Measurements from ENCODE around the gene BLM.

The BLM gene

GRCh38 chr15:90794538-90794937, 77.4 kb downstream of the BLM start:
- CTCF ChIA-PET, result no interaction called here
- no peak for DNase-seq
- H3K4me3 Mint-ChIP-seq, result no peak overlapping the region
- H3K27me3 Mint-ChIP-seq, result no peaks in the 10 kb centered on the region
- no peaks in the 10 kb centered on the region for H3K4me1 Mint-ChIP-seq
- H3K36me3 Mint-ChIP-seq, result peaks cover 63% of the 10 kb centered on the region
- H3K27ac Mint-ChIP-seq, result no peak overlapping the region
- H3K9me3 Mint-ChIP-seq, result no peaks in the 10 kb centered on the region

- Mint-ChIP-seq H3K4me1 (peaks cover 4% of the 10 kb centered on the region), H3K4me3 (no peak overlapping the region), H3K9me3 (no peaks in the 10 kb centered on the region), H3K27me3 (no peaks in the 10 kb centered on the region), H3K36me3 (peaks cover 61% of the 10 kb centered on the region), H3K27ac (no peak overlapping the region)
- CTCF ChIA-PET, result interaction anchor here (1.4 kb wide), 1 partner anchor 86 kb away, joined by 4 read pairs; no protein-coding TSS in a partner anchor
- no peak for DNase-seq
Measured at GRCh38 chr15:90799639-90800170, 82.6 kb downstream of the BLM start.

GRCh38 chr15:90801803-90802202, 84.7 kb downstream of the BLM start:
- Mint-ChIP-seq H3K27me3 (no peaks in the 10 kb centered on the region), H3K4me1 (peaks cover 8% of the 10 kb centered on the region), H3K9me3 (no peaks in the 10 kb centered on the region), H3K27ac (no peak overlapping the region), H3K36me3 (peaks cover 47% of the 10 kb centered on the region), H3K4me3 (no peak overlapping the region)
- CTCF ChIA-PET, result no interaction called here
- DNase-seq, result no peak

GRCh38 chr15:90807074-90807785, 90.1 kb downstream of the BLM start:
- peak overlapping the region; percentile 81 for H3K27ac Mint-ChIP-seq
- CTCF ChIA-PET, result interaction anchor here (0.7 to 3.0 kb wide), 6 partner anchors 10 to 125 kb away, joined by 3 to 22 read pairs (median 4); partner anchors contain the start of genes HDDC3 and MAN2A2
- no peaks in the 10 kb centered on the region for H3K27me3 Mint-ChIP-seq
- DNase-seq, result no peak
- peaks cover 44% of the 10 kb centered on the region for H3K4me1 Mint-ChIP-seq
- peaks cover 62% of the 10 kb centered on the region for H3K36me3 Mint-ChIP-seq
- H3K4me3 Mint-ChIP-seq, result no peak overlapping the region
- no peaks in the 10 kb centered on the region for H3K9me3 Mint-ChIP-seq

GRCh38 chr15:90807786-90808086, 90.6 kb downstream of the BLM start:
- no peaks in the 10 kb centered on the region for H3K27me3 Mint-ChIP-seq
- H3K9me3 Mint-ChIP-seq, result no peaks in the 10 kb centered on the region
- no peak for DNase-seq
- no peak overlapping the region for H3K4me3 Mint-ChIP-seq
- CTCF ChIA-PET, result interaction anchor here (0.7 to 3.0 kb wide), 5 partner anchors 9 to 124 kb away, joined by 3 to 22 read pairs (median 6); partner anchors contain the start of gene HDDC3
- H3K27ac Mint-ChIP-seq, result peak overlapping the region; percentile 81
- peaks cover 49% of the 10 kb centered on the region for H3K4me1 Mint-ChIP-seq
- peaks cover 65% of the 10 kb centered on the region for H3K36me3 Mint-ChIP-seq

- Mint-ChIP-seq H3K27me3 (no peaks in the 10 kb centered on the region), H3K27ac (peak overlapping the region; percentile 4)
- CTCF ChIA-PET, result interaction anchor here (0.5 to 3.0 kb wide), 3 partner anchors 14 to 77 kb away, joined by 3 to 22 read pairs (median 3); no protein-coding TSS in a partner anchor
Measured at GRCh38 chr15:90808517-90809235, 91.5 kb downstream of the BLM start.

GRCh38 chr15:90809536-90809935, 92.4 kb downstream of the BLM start:
- no peak overlapping the region for H3K4me3 Mint-ChIP-seq
- H3K27ac Mint-ChIP-seq, result peak overlapping the region; percentile 17
- DNase-seq, result no peak
- H3K4me1 Mint-ChIP-seq, result peaks cover 67% of the 10 kb centered on the region
- CTCF ChIA-PET, result no interaction called here
- no peaks in the 10 kb centered on the region for H3K27me3 Mint-ChIP-seq
- peaks cover 67% of the 10 kb centered on the region for H3K36me3 Mint-ChIP-seq
- H3K9me3 Mint-ChIP-seq, result no peaks in the 10 kb centered on the region

More at GRCh38 chr15:90808517-90809235, 91.5 kb downstream of the BLM start:
- Mint-ChIP-seq H3K9me3 (no peaks in the 10 kb centered on the region), H3K4me3 (no peak overlapping the region), H3K4me1 (peaks cover 59% of the 10 kb centered on the region), H3K36me3 (peaks cover 67% of the 10 kb centered on the region)
- DNase-seq, result no peak

- CTCF ChIA-PET, result interaction anchor here (1.2 to 1.8 kb wide), 2 partner anchors 75 to 162 kb away, joined by 3 to 4 read pairs; no protein-coding TSS in a partner anchor
- Mint-ChIP-seq H3K36me3 (peaks cover 75% of the 10 kb centered on the region), H3K27me3 (no peaks in the 10 kb centered on the region), H3K4me3 (no peak overlapping the region), H3K4me1 (peaks cover 75% of the 10 kb centered on the region), H3K9me3 (no peaks in the 10 kb centered on the region), H3K27ac (no peak overlapping the region)
- DNase-seq, result no peak
Measured at GRCh38 chr15:90810354-90810753, 93.2 kb downstream of the BLM start.

- Mint-ChIP-seq H3K27ac (peak overlapping the region; percentile 77), H3K9me3 (no peaks in the 10 kb centered on the region), H3K36me3 (peaks cover 66% of the 10 kb centered on the region), H3K4me1 (peaks cover 84% of the 10 kb centered on the region), H3K4me3 (no peak overlapping the region), H3K27me3 (no peaks in the 10 kb centered on the region)
- DNase-seq, result no peak
- CTCF ChIA-PET, result interaction anchor here (1.0 to 1.1 kb wide), 2 partner anchors 120 to 121 kb away, joined by 3 to 4 read pairs; partner anchors contain the start of gene HDDC3
Measured at GRCh38 chr15:90812171-90812957, 95.2 kb downstream of the BLM start.

GRCh38 chr15:90812958-90813265, 95.8 kb downstream of the BLM start:
- Mint-ChIP-seq H3K36me3 (peaks cover 66% of the 10 kb centered on the region), H3K4me3 (no peak overlapping the region), H3K27me3 (no peaks in the 10 kb centered on the region), H3K27ac (peak overlapping the region; percentile 94), H3K4me1 (peaks cover 84% of the 10 kb centered on the region), H3K9me3 (no peaks in the 10 kb centered on the region)
- DNase-seq, result no peak
- CTCF ChIA-PET, result interaction anchor here (0.6 to 1.0 kb wide), 2 partner anchors 114 to 119 kb away, joined by 3 to 4 read pairs; partner anchors contain the start of gene HDDC3

GRCh38 chr15:90813796-90814190, 96.6 kb downstream of the BLM start:
- CTCF ChIA-PET, result interaction anchor here (0.6 to 2.2 kb wide), 6 partner anchors 16 to 114 kb away, joined by 3 to 11 read pairs (median 3); no protein-coding TSS in a partner anchor
- H3K27ac Mint-ChIP-seq, result peak overlapping the region; percentile 94
- H3K36me3 Mint-ChIP-seq, result peaks cover 62% of the 10 kb centered on the region
- no peaks in the 10 kb centered on the region for H3K9me3 Mint-ChIP-seq
- peaks cover 85% of the 10 kb centered on the region for H3K4me1 Mint-ChIP-seq
- no peaks in the 10 kb centered on the region for H3K27me3 Mint-ChIP-seq
- peak; percentile 50 for DNase-seq
- H3K4me3 Mint-ChIP-seq, result peak overlapping the region; percentile 21

- Mint-ChIP-seq H3K4me1 (peaks cover 82% of the 10 kb centered on the region), H3K36me3 (peaks cover 57% of the 10 kb centered on the region), H3K27me3 (no peaks in the 10 kb centered on the region), H3K4me3 (peak overlapping the region; percentile 12), H3K27ac (peak overlapping the region; percentile 94), H3K9me3 (no peaks in the 10 kb centered on the region)
- CTCF ChIA-PET, result interaction anchor here (0.6 to 2.2 kb wide), 10 partner anchors 13 to 164 kb away, joined by 3 to 11 read pairs (median 3); partner anchors contain the start of gene HDDC3
- no peak for DNase-seq
Measured at GRCh38 chr15:90814191-90814821, 97.2 kb downstream of the BLM start.

- DNase-seq, result no peak
Measured at GRCh38 chr15:90816401-90817116, 99.4 kb downstream of the BLM start.

More at GRCh38 chr15:90816401-90817116, 99.4 kb downstream of the BLM start:
- peak overlapping the region; percentile 94 for H3K27ac Mint-ChIP-seq
- H3K27me3 Mint-ChIP-seq, result no peaks in the 10 kb centered on the region
- H3K4me3 Mint-ChIP-seq, result no peak overlapping the region
- peaks cover 37% of the 10 kb centered on the region for H3K36me3 Mint-ChIP-seq
- H3K4me1 Mint-ChIP-seq, result peaks cover 82% of the 10 kb centered on the region
- CTCF ChIA-PET, result interaction anchor here (0.7 to 3.3 kb wide), 5 partner anchors 10 to 116 kb away, joined by 3 to 19 read pairs (median 6); partner anchors contain the start of gene HDDC3
- no peaks in the 10 kb centered on the region for H3K9me3 Mint-ChIP-seq
